Measurements from ENCODE around the gene UTP25.

DNA sequence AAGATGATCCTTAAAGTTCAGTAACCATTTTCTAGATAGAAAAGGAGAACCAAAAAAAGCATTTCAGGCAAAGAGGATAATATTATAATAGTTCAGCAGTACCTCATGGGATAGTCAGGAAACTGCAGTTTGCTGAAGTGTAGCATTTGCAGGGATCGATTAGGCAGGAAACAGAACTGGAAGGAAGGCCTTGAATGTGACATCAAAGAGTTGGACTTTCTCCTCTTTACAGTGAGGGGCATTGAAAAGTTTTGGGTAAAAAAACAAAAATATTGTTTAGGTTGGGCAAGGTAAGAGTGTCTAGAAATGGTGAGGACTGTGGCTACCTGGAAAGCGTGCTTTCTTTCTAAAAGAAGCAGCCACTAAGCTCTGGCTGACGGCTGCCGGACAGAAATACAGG, 13.9 kb upstream of the UTP25 start:
- TF ChIP-seq, protein P1, sequence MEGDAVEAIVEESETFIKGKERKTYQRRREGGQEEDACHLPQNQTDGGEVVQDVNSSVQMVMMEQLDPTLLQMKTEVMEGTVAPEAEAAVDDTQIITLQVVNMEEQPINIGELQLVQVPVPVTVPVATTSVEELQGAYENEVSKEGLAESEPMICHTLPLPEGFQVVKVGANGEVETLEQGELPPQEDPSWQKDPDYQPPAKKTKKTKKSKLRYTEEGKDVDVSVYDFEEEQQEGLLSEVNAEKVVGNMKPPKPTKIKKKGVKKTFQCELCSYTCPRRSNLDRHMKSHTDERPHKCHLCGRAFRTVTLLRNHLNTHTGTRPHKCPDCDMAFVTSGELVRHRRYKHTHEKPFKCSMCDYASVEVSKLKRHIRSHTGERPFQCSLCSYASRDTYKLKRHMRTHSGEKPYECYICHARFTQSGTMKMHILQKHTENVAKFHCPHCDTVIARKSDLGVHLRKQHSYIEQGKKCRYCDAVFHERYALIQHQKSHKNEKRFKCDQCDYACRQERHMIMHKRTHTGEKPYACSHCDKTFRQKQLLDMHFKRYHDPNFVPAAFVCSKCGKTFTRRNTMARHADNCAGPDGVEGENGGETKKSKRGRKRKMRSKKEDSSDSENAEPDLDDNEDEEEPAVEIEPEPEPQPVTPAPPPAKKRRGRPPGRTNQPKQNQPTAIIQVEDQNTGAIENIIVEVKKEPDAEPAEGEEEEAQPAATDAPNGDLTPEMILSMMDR (conservative IDR thresholded peaks at IDR 0.05; ENCODE audit: low read depth, low read length) = no peak
- no peak for TF ChIP-seq USF2 (IDR thresholded peaks at IDR 0.05; ENCODE audit: low read depth, low read length)
- no peak for TF ChIP-seq CEBPB (IDR thresholded peaks at IDR 0.05; ENCODE audit: low read depth, low read length)
- TF ChIP-seq POLR2A (IDR thresholded peaks at IDR 0.05; ENCODE audit: low read depth, low read length) = no peak
- TF ChIP-seq CHD1 (IDR thresholded peaks at IDR 0.05; ENCODE audit: low read depth, low read length) = no peak
- no peak for TF ChIP-seq MXI1 (IDR thresholded peaks at IDR 0.05; ENCODE audit: borderline replicate concordance, low read depth, low read length)
- no peak for TF ChIP-seq RCOR1 (IDR thresholded peaks at IDR 0.05; ENCODE audit: insufficient replicate concordance, low read length)
- no peak for TF ChIP-seq RAD21 (IDR thresholded peaks at IDR 0.05; ENCODE audit: low read length)
- TF ChIP-seq FOS (IDR thresholded peaks at IDR 0.05; ENCODE audit: low read depth, low read length) = no peak
- TF ChIP-seq NFE2L2 (IDR thresholded peaks at IDR 0.05; ENCODE audit: low read depth, low read length) = no peak
- TF ChIP-seq SMC3 (IDR thresholded peaks at IDR 0.05; ENCODE audit: low read depth, low read length) = no peak
- TF ChIP-seq RFX5 (IDR thresholded peaks at IDR 0.05; ENCODE audit: low read depth, low read length) = no peak
- TF ChIP-seq MAZ (IDR thresholded peaks at IDR 0.05; ENCODE audit: borderline replicate concordance, low read depth, low read length) = no peak
